HEK293T (cell line): ENCODE data around the gene ZNF605.
A peak's percentile ranks its signal among the peaks of the same experiment; 100 is the strongest.
"Not testable (repeated sequence)": the region's sequence is repeated elsewhere in the genome, so short reads cannot be mapped to it uniquely, and the experiment has no call there.

ENCODE experiments used
- CTCF ChIA-PET: fragments of 350-600 bp; formaldehyde crosslinking; extraction: SDS; loops from one replicate; lab custom pipeline; 2021; ENCODE audit warnings: antibody characterized with exemption, inconsistent platforms; lab: Yijun Ruan, JAX
- POLR2A ChIA-PET: fragments of 350-600 bp; formaldehyde crosslinking; extraction: SDS; loops from one replicate; lab custom pipeline; 2020; ENCODE audit warnings: antibody characterized with exemption, inconsistent platforms; lab: Yijun Ruan, JAX
- DNase-seq: peaks from one replicate; pipeline ENCODE4 v3.0.0; 2012; ENCODE audit warnings: mixed read lengths; ENCODE audit errors: extremely low spot score
- ARNT ChIP-seq: fragments of 450-650 bp; IDR thresholded peaks from 2 replicates; pipeline ENCODE4 v1.6.1; 2017; ENCODE audit warnings: mild to moderate bottlenecking
- BHLHE40 ChIP-seq: fragments of 450-650 bp; IDR thresholded peaks from 2 replicates; pipeline ENCODE4 v1.6.1; 2016; ENCODE audit warnings: mild to moderate bottlenecking, moderate library complexity, borderline replicate concordance
- CTBP1 ChIP-seq: fragments of 450-650 bp; IDR thresholded peaks from 2 replicates; pipeline ENCODE4 v1.6.1; 2016; ENCODE audit warnings: borderline replicate concordance
- ELF4 ChIP-seq: fragments of 450-650 bp; IDR thresholded peaks from 2 replicates; pipeline ENCODE4 v1.6.1; 2017; ENCODE audit warnings: antibody characterized with exemption
- FOXA1 ChIP-seq: fragments of 450-650 bp; IDR thresholded peaks from 2 replicates; pipeline ENCODE4 v1.6.1; 2016; ENCODE audit warnings: mild to moderate bottlenecking
- FOXK2 ChIP-seq: fragments of 450-650 bp; IDR thresholded peaks from 2 replicates; pipeline ENCODE4 v1.6.1; 2016; ENCODE audit warnings: mild to moderate bottlenecking
- FOXM1 ChIP-seq: fragments of 450-650 bp; IDR thresholded peaks from 2 replicates; pipeline ENCODE4 v1.6.1; 2017; ENCODE audit warnings: mild to moderate bottlenecking, borderline replicate concordance
- HDGF ChIP-seq: fragments of 450-650 bp; IDR thresholded peaks from 2 replicates; pipeline ENCODE4 v1.6.1; 2017; ENCODE audit warnings: antibody characterized with exemption, borderline replicate concordance
- L3MBTL2 ChIP-seq: fragments of 450-650 bp; conservative IDR thresholded peaks from 2 replicates; pipeline ENCODE4 v1.6.1; 2016; ENCODE audit warnings: mild to moderate bottlenecking
- LEF1 ChIP-seq: fragments of 450-650 bp; IDR thresholded peaks from 2 replicates; pipeline ENCODE4 v1.6.1; 2017; ENCODE audit warnings: mild to moderate bottlenecking, borderline replicate concordance
- NFRKB ChIP-seq: fragments of 450-650 bp; IDR thresholded peaks from 2 replicates; pipeline ENCODE4 v1.6.1; 2016; ENCODE audit warnings: mild to moderate bottlenecking, moderate library complexity
- SP1 ChIP-seq: fragments of 450-650 bp; IDR thresholded peaks from 2 replicates; pipeline ENCODE4 v1.6.1; 2017
- SUZ12 ChIP-seq: fragments of 450-650 bp; IDR thresholded peaks from 2 replicates; pipeline ENCODE4 v1.6.1; 2016; ENCODE audit warnings: mild to moderate bottlenecking
- TARDBP ChIP-seq: fragments of 450-650 bp; IDR thresholded peaks from 2 replicates; pipeline ENCODE4 v1.6.1; 2016
- ZNF384 ChIP-seq: fragments of 450-650 bp; IDR thresholded peaks from 2 replicates; pipeline ENCODE4 v1.6.1; 2016
- TF ChIP-seq, protein P1 (sequence below): fragments of 450-650 bp; IDR thresholded peaks from 2 replicates; pipeline ENCODE4 v1.6.1; 2016

Gene ZNF605

DNA sequence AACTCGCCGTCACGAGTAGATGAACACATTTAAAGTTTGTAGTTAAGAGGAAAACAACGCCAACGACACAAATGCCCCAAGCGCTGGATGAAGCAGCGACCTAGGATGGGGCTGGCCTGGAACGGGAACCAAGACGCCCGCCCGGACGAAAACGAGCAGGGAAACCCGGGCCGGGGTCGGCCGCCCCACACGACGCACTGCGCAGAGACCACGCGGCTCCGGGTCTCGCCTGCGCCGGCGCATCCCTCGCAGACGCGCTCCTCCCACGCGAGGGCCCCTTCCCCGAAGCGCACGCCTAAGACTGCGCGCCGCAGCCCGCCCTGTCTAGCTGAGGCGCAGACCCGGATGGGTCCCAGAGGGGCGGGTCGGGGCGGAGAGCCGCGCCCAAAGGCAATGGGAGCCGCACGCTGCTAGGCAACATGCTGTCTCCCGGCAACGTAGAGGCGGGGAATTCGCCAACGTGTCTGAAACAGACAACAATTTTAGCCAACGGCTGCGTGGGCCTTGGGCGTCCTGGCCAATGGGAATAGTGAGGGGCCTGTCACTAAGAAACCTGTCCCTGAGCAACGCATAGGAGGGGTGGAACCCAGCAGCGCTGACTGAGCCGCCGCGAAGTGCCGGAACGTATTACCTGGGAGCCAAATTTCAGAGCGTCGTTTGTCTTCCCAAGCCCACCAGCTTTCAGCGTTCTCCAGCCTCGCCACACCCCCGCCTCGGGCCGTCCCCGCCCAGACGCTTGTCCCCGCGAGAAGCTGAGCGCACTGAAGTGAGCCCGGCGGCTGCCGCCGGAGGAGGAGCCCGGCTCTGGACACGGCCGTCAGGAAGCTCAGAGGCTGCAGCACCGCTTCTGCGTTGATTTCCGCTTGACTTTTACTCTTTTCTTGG is 47.7 kb downstream of the ZNF605 start:
- ChIA-PET CTCF (no interaction called here), POLR2A (interaction anchor here (0.8 to 1.6 kb wide), 2 partner anchors 10 to 21 kb away, joined by 5 to 6 read pairs; partner anchors contain the start of gene CHFR)
- peak; percentile 86 for DNase-seq
- TF ChIP-seq, protein P1, sequence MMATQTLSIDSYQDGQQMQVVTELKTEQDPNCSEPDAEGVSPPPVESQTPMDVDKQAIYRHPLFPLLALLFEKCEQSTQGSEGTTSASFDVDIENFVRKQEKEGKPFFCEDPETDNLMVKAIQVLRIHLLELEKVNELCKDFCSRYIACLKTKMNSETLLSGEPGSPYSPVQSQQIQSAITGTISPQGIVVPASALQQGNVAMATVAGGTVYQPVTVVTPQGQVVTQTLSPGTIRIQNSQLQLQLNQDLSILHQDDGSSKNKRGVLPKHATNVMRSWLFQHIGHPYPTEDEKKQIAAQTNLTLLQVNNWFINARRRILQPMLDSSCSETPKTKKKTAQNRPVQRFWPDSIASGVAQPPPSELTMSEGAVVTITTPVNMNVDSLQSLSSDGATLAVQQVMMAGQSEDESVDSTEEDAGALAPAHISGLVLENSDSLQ: peak; percentile 97
- TF ChIP-seq L3MBTL2: peak; percentile 78
- TF ChIP-seq SP1: no peak
- TF ChIP-seq BHLHE40: no peak
- no peak for TF ChIP-seq ARNT

DNA sequence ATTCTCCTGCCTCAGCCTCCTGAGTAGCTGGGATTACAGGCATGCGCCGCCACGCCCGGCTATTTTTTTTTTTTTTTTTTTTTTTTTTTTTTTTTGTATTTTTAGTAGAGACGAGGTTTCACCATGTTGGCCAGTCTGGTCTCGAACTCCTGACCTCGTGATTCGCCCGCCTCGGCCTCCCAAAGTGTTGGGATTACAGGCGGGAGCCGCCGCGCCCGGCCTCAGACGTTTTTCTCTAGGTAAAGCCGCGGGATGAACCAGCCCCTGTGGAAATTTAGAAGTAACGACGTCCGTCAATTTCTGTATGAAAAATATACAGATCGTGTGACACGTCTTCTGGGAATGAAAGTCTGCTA is 48.3 kb downstream of the ZNF605 start:
- POLR2A ChIA-PET, DNase-seq, CTCF ChIA-PET: not testable (repeated sequence)

DNA sequence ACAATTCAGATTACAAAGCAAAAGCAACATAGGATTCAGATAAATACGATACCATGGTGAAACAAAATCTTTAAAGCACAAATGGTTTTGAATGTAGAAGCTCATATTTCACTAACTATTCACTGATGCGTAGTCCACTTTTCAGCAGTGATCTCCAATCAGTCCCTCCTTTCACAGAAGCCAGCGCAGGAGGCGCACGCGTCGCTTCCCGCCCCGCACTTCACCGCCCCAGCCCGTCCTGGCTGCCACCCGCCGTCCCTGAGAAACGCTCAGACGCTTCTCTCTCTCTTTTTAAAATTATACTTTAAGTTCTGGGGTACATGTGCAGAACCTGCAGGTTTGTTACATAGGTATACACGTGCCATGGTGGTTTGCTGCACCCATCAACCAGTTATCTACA is 48.9 kb downstream of the ZNF605 start:
- no peak for TF ChIP-seq BHLHE40
- TF ChIP-seq CTBP1: no peak
- TF ChIP-seq LEF1: no peak
- no peak for TF ChIP-seq NFRKB
- no peak for TF ChIP-seq ELF4
- TF ChIP-seq TARDBP: no peak
- TF ChIP-seq, protein P1: no peak
- no peak for TF ChIP-seq L3MBTL2
- TF ChIP-seq FOXK2: no peak
- no peak for TF ChIP-seq SP1
- no peak for TF ChIP-seq ZNF384
- no peak for TF ChIP-seq HDGF
- no peak for TF ChIP-seq ARNT
- no peak for TF ChIP-seq SUZ12
- no peak for TF ChIP-seq FOXM1
- no peak for DNase-seq
- ChIA-PET POLR2A (no interaction called here), CTCF (no interaction called here)

DNA sequence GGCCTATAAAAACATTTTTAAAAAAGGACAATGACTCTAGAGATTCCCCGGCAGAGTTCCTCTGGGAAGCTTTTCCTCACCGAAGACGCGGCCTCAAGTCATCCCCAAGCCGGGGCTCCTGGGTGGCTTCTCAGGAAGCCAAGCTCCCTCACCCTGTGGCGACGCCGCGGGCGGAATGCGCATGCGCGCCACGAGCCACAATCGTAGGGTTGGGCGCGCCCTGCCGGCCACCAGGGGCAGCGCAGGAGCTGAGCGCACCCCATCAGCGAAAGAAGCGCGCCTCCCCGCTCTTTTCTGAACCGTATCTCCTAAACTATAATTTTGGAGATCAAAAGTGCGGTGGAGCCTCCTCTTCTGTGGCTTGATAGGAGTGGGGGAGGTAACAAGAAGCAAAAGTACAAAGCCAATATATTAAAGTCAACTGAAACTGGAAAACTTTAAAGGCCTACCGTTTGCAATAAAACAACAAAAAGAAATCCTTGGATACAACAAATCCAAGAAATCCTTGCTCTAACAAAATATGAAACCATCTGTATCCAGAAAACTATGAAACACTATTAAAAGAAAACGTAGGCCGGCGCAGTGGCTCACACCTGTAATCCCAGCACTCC is 51.3 kb downstream of the ZNF605 start:
- TF ChIP-seq HDGF: no peak
- no peak for TF ChIP-seq ZNF384
- no peak for TF ChIP-seq L3MBTL2
- TF ChIP-seq ARNT: no peak
- TF ChIP-seq CTBP1: no peak
- TF ChIP-seq, protein P1: no peak
- TF ChIP-seq FOXA1: no peak
- TF ChIP-seq FOXK2: no peak
- TF ChIP-seq TARDBP: no peak
- no peak for TF ChIP-seq BHLHE40
- no peak for TF ChIP-seq ELF4
- no peak for TF ChIP-seq NFRKB
- TF ChIP-seq SUZ12: no peak
- no peak for TF ChIP-seq LEF1
- TF ChIP-seq FOXM1: no peak
- no peak for DNase-seq
- ChIA-PET POLR2A (no interaction called here), CTCF (no interaction called here)

DNA sequence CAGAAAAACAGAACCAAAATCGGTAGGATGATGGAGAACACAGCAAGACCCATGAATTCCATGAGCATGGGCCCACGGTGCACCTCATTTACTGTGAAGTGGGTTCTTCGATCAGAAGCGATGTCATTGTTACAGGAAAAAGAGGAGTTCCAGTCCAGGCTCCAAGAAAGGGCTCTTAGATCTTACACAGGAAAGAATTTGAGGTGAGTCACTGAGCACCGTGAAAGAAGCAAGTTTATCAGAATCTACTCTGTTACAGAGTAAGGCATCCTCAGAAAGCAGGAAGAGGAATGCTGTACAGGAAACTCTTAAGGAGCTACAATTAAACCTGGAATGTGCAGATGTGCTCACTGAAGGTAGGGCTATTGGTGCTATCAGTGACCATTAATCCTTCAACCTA is 57.1 kb downstream of the ZNF605 start:
- ChIA-PET POLR2A (no interaction called here), CTCF (no interaction called here)
- DNase-seq: no peak
- no peak for TF ChIP-seq FOXA1
- no peak for TF ChIP-seq ARNT
- TF ChIP-seq LEF1: no peak
- TF ChIP-seq SP1: no peak
- TF ChIP-seq ZNF384: no peak
- no peak for TF ChIP-seq BHLHE40
- TF ChIP-seq NFRKB: no peak
- TF ChIP-seq L3MBTL2: no peak
- TF ChIP-seq SUZ12: no peak
- TF ChIP-seq ELF4: no peak
- TF ChIP-seq TARDBP: no peak
- no peak for TF ChIP-seq FOXK2
- TF ChIP-seq HDGF: no peak
- TF ChIP-seq, protein P1: no peak
- no peak for TF ChIP-seq CTBP1

DNA sequence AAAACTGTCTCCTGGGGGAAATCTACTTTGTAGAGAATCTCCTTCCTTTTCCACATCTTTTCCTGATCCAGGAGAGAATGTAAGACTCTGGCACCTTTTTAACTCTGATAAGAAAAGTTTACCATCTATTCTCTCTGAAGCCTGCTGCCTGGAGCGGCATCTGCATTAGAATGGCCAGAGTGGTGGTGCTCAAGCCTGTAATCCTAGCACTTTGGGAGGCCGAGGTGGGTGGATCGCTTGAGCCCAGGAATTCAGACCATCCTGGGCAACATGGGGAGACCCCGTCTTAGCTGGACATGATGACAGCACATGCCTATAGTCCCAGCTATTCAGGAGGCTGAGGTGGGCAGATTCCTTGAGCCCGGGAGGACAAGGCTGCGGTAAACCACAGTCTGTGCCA is 67.3 kb downstream of the ZNF605 start:
- ChIA-PET CTCF (no interaction called here), POLR2A (no interaction called here)
- DNase-seq: no peak
- no peak for TF ChIP-seq LEF1
- no peak for TF ChIP-seq BHLHE40
- TF ChIP-seq HDGF: no peak
- no peak for TF ChIP-seq ARNT
- no peak for TF ChIP-seq FOXK2
- TF ChIP-seq NFRKB: no peak
